HEK293 (cell line): ENCODE results near the gene PLA2G1B.
A peak's percentile ranks its signal among the peaks of the same experiment; 100 is the strongest.

ENCODE experiments used
- CTCF ChIA-PET: fragments of 350-600 bp; formaldehyde crosslinking; extraction: SDS; loops from one replicate; lab custom pipeline; 2021; ENCODE audit warnings: antibody characterized with exemption; lab: Yijun Ruan, JAX
- POLR2A ChIA-PET: fragments of 300-600 bp; formaldehyde crosslinking; extraction: SDS; loops from one replicate; lab custom pipeline; 2020; ENCODE audit warnings: antibody characterized with exemption, inconsistent platforms; lab: Yijun Ruan, JAX
- H3K27ac ChIP-seq: fragments of 200-500 bp; sonication (Bioruptor generic); 2 replicates; pipeline ENCODE4 v1.5.1; 2014; ENCODE audit warnings: low read depth, low read length, control low read depth, inconsistent platforms; ENCODE audit errors: extremely low read depth
- H3K36me3 ChIP-seq, 2 experiments: fragments of 200-500 bp in 1 of 2; sonication (Bioruptor generic) in 1 of 2; 1 replicate in 1 of 2; 2 replicates in 1 of 2; pipeline ENCODE4 v1.5.1; 2014 to 2017; ENCODE audit warnings: inconsistent platforms in 2 of 2, low read length in 2 of 2; ENCODE audit not compliant: control insufficient read depth in 2 of 2, insufficient read depth in 1 of 2
- H3K4me1 ChIP-seq: fragments of 200-500 bp; sonication (Bioruptor generic); 2 replicates; pipeline ENCODE4 v1.5.1; 2014; ENCODE audit warnings: mild to moderate bottlenecking, low read length, inconsistent platforms; ENCODE audit not compliant: control insufficient read depth, insufficient read depth
- H3K4me3 ChIP-seq: 2 replicates; pipeline ENCODE4 v1.5.1; 2011; ENCODE audit warnings: low read depth, mild to moderate bottlenecking, control low read depth, low read length, moderate library complexity
- H3K9me3 ChIP-seq: fragments of 200-500 bp; sonication (Bioruptor generic); 2 replicates; pipeline ENCODE4 v1.5.1; 2014; ENCODE audit warnings: low read depth, low read length, inconsistent platforms; ENCODE audit not compliant: control insufficient read depth, insufficient read depth
- KLF10 ChIP-seq: fragments of 450-650 bp; IDR thresholded peaks from 2 replicates; pipeline ENCODE4 v1.5.1; 2018; ENCODE audit warnings: missing biosample characterization, mild to moderate bottlenecking, missing genetic modification characterization
- OVOL3 ChIP-seq: fragments of 450-650 bp; formaldehyde crosslinking; IDR thresholded peaks from 2 replicates; pipeline ENCODE4 v1.5.1; 2016; ENCODE audit warnings: missing biosample characterization, missing genetic modification characterization
- SALL2 ChIP-seq: fragments of 450-650 bp; formaldehyde crosslinking; IDR thresholded peaks from 2 replicates; pipeline ENCODE4 v1.5.0; 2017; ENCODE audit warnings: missing biosample characterization, mild to moderate bottlenecking, missing genetic modification characterization, borderline replicate concordance
- ZBTB20 ChIP-seq: fragments of 450-650 bp; formaldehyde crosslinking; IDR thresholded peaks from 2 replicates; pipeline ENCODE4 v1.5.1; 2016; ENCODE audit warnings: missing biosample characterization, missing genetic modification characterization
- ZFP37 ChIP-seq: fragments of 450-650 bp; formaldehyde crosslinking; IDR thresholded peaks from 2 replicates; pipeline ENCODE4 v1.5.1; 2016; ENCODE audit warnings: missing biosample characterization, missing genetic modification characterization
- ZNF16 ChIP-seq: fragments of 450-650 bp; formaldehyde crosslinking; IDR thresholded peaks from 2 replicates; pipeline ENCODE4 v1.5.1; 2016; ENCODE audit warnings: low read depth, missing biosample characterization, missing genetic modification characterization
- ZNF214 ChIP-seq: fragments of 450-650 bp; formaldehyde crosslinking; IDR thresholded peaks from 2 replicates; pipeline ENCODE4 v1.5.1; 2017; ENCODE audit warnings: missing biosample characterization, mild to moderate bottlenecking, missing genetic modification characterization, borderline replicate concordance
- ZNF391 ChIP-seq: fragments of 450-650 bp; formaldehyde crosslinking; IDR thresholded peaks from 2 replicates; pipeline ENCODE4 v1.5.1; 2016; ENCODE audit warnings: low read depth, missing biosample characterization, missing genetic modification characterization, borderline replicate concordance
- ZNF600 ChIP-seq: fragments of 450-650 bp; formaldehyde crosslinking; IDR thresholded peaks from 2 replicates; pipeline ENCODE4 v1.5.1; 2016; ENCODE audit warnings: missing biosample characterization, missing genetic modification characterization
- ZNF768 ChIP-seq: fragments of 450-650 bp; formaldehyde crosslinking; IDR thresholded peaks from 2 replicates; pipeline ENCODE4 v1.5.1; 2018; ENCODE audit warnings: missing biosample characterization, mild to moderate bottlenecking, missing genetic modification characterization
- ZNF792 ChIP-seq: fragments of 450-650 bp; formaldehyde crosslinking; IDR thresholded peaks from 2 replicates; pipeline ENCODE4 v1.5.1; 2016; ENCODE audit warnings: missing biosample characterization, missing genetic modification characterization
- TF ChIP-seq, protein P1 (sequence below): fragments of 450-650 bp; formaldehyde crosslinking; IDR thresholded peaks from 2 replicates; pipeline ENCODE4 v1.5.1; 2016; ENCODE audit warnings: missing biosample characterization, missing genetic modification characterization, low read depth
- TF ChIP-seq, protein P2 (sequence below): fragments of 450-650 bp; formaldehyde crosslinking; IDR thresholded peaks from 2 replicates; pipeline ENCODE4 v1.5.1; 2016; ENCODE audit warnings: missing biosample characterization, missing genetic modification characterization
- TF ChIP-seq, protein P3 (sequence below): fragments of 450-650 bp; formaldehyde crosslinking; optimal IDR thresholded peaks from 2 replicates; pipeline ENCODE3; 2016; ENCODE audit warnings: missing biosample characterization, mild to moderate bottlenecking, missing genetic modification characterization

The PLA2G1B gene

GRCh38 chr12:120361506-120362208 lies 34.1 kb upstream of the PLA2G1B start (continued):
- TF ChIP-seq, protein P1, sequence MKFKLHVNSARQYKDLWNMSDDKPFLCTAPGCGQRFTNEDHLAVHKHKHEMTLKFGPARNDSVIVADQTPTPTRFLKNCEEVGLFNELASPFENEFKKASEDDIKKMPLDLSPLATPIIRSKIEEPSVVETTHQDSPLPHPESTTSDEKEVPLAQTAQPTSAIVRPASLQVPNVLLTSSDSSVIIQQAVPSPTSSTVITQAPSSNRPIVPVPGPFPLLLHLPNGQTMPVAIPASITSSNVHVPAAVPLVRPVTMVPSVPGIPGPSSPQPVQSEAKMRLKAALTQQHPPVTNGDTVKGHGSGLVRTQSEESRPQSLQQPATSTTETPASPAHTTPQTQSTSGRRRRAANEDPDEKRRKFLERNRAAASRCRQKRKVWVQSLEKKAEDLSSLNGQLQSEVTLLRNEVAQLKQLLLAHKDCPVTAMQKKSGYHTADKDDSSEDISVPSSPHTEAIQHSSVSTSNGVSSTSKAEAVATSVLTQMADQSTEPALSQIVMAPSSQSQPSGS = no peak
- TF ChIP-seq OVOL3 (tag by site-specific recombination) (no peak), ZNF16 (no peak), ZFP37 (tag by site-specific recombination) (no peak), ZNF214 (tag by site-specific recombination) (no peak), ZNF391 (tag by site-specific recombination) (no peak)

DNA sequence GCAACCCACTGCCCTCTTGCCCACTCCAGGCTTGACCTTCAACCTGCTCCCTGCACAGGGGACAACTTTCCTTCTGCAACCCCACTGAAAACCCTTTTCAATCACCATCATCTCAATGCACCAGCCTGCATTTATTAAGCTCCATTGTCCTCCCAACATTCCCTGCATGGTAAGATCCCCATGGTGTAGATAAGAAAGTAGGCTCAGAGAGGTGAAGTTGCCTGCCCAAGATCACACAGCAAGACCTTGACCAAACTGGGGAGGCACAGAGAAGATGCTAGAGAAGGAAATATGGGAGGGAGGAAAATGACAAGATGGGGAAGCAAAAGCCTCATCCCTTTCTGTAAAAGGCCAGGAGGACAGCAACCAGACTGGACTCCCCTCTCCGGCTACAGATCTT lies 31.5 kb upstream of the PLA2G1B start:
- no peak overlapping the region for H3K4me3 ChIP-seq
- no peak overlapping the region for H3K27ac ChIP-seq
- no peaks in the 10 kb centered on the region for H3K4me1 ChIP-seq
- peaks cover 30 to 89% of the 10 kb centered on the region in 2 experiments for H3K36me3 ChIP-seq
- H3K9me3 ChIP-seq = no peaks in the 10 kb centered on the region
- ChIA-PET POLR2A (no interaction called here), CTCF (interaction anchor here (0.6 to 1.7 kb wide), 4 partner anchors 9 to 71 kb away, joined by 3 to 10 read pairs (median 4); no protein-coding TSS in a partner anchor)
- peak; percentile 80 for TF ChIP-seq ZNF768 (tag by site-specific recombination)
- no peak for TF ChIP-seq SALL2
- TF ChIP-seq ZNF792 = no peak

- ChIA-PET POLR2A (interaction anchor here (0.7 kb wide), 1 partner anchor 9 kb away, joined by 3 read pairs; no protein-coding TSS in a partner anchor), CTCF (interaction anchor here (0.5 to 1.7 kb wide), 4 partner anchors 9 to 97 kb away, joined by 3 to 10 read pairs (median 4); no protein-coding TSS in a partner anchor)
- Histone ChIP-seq H3K9me3 (no peaks in the 10 kb centered on the region), H3K4me3 (no peak overlapping the region), H3K36me3 (peaks cover 36 to 89% of the 10 kb centered on the region in 2 experiments), H3K4me1 (no peaks in the 10 kb centered on the region), H3K27ac (no peak overlapping the region)
- TF ChIP-seq KLF10 = no peak
- TF ChIP-seq, protein P2, sequence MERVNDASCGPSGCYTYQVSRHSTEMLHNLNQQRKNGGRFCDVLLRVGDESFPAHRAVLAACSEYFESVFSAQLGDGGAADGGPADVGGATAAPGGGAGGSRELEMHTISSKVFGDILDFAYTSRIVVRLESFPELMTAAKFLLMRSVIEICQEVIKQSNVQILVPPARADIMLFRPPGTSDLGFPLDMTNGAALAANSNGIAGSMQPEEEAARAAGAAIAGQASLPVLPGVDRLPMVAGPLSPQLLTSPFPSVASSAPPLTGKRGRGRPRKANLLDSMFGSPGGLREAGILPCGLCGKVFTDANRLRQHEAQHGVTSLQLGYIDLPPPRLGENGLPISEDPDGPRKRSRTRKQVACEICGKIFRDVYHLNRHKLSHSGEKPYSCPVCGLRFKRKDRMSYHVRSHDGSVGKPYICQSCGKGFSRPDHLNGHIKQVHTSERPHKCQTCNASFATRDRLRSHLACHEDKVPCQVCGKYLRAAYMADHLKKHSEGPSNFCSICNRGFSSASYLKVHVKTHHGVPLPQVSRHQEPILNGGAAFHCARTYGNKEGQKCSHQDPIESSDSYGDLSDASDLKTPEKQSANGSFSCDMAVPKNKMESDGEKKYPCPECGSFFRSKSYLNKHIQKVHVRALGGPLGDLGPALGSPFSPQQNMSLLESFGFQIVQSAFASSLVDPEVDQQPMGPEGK (tag by site-specific recombination) = peak; percentile 42; the same call in 1 of the 2 replicates
- TF ChIP-seq, protein P3, sequence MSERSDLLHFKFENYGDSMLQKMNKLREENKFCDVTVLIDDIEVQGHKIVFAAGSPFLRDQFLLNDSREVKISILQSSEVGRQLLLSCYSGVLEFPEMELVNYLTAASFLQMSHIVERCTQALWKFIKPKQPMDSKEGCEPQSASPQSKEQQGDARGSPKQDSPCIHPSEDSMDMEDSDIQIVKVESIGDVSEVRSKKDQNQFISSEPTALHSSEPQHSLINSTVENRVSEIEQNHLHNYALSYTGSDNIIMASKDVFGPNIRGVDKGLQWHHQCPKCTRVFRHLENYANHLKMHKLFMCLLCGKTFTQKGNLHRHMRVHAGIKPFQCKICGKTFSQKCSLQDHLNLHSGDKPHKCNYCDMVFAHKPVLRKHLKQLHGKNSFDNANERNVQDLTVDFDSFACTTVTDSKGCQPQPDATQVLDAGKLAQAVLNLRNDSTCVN (tag by site-specific recombination) = no peak
These were observed 31.0 kb upstream of the PLA2G1B start for GRCh38 chr12:120358412-120359100.

GRCh38 chr12:120357104-120357503 lies 29.5 kb upstream of the PLA2G1B start:
- Histone ChIP-seq H3K9me3 (no peaks in the 10 kb centered on the region), H3K27ac (no peak overlapping the region), H3K36me3 (peaks cover 38 to 89% of the 10 kb centered on the region in 2 experiments), H3K4me1 (no peaks in the 10 kb centered on the region), H3K4me3 (no peak overlapping the region)
- TF ChIP-seq ZNF600 (tag by site-specific recombination) (no peak), ZBTB20 (tag by site-specific recombination) (no peak)
- ChIA-PET CTCF (interaction anchor here (0.6 to 4.9 kb wide), 19 partner anchors 9 to 861 kb away, joined by 3 to 66 read pairs (median 4); no protein-coding TSS in a partner anchor), POLR2A (interaction anchor here (0.8 to 0.9 kb wide), 2 partner anchors 9 to 81 kb away, joined by 3 read pairs; partner anchors contain the start of gene COX6A1)
